Measurements from ENCODE around the gene M6PR. TPM values are rescaled to one million over a fixed set of nuclear protein-coding genes. Genes with fewer than 3 reads are reported as not detected.
A peak's percentile ranks its signal among the peaks of the same experiment; 100 is the strongest.
"Not testable (repeated sequence)": the region's sequence is repeated elsewhere in the genome, so short reads cannot be mapped to it uniquely, and the experiment has no call there.

Gene M6PR
- total and polyA plus RNA-seq, 8 donors = 29.5 to 99.7 (median 54.0) TPM

DNA sequence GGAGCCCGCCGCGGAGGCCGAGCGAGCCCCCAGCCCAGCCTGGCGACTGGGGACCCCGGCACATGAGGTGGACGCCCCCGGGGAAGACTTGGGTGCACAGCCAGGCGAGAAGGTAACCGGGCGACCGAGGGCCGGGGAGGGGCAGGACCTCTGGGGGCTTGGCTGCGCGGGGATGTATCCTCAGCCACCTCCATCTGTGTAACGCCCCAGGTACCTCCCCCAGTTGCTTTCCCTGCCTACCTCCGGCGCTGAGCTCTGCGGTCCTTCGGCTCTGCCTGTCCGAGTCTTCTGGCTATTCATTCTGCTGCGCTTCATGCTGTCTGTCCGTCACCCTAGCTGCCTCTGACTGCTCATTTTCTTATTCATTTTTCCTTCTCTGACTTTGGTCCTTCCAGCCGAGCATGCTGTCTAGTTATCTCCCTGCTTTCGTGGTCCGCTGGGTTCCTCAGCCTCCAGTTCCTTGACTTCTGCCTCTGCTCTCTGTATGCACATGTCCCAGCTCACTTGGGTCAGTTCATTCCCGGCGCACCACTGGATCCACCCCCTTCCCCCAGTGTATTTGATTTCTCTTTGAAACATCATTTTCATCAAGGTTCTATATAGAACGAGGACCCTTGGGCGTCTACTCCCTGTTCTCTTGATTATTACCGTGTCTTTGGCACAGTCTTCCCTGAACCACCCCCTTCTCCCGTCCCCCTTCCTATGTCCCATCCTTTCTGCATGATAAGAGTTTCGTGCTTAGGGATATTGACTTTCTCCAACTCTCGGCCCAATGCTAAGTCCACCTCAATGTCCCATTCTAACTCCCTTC lies 34.5 kb downstream of the M6PR start:
- FAIRE-seq = no peak
- Histone ChIP-seq H3K36me3 (no peaks in the 10 kb centered on the region), H3K9me3 (no peaks in the 10 kb centered on the region), H3K4me3 (peak overlapping the region; percentile 49 to 69 (median 62)), H3K27me3 (no peaks in the 10 kb centered on the region), H3K4me1 (peaks cover 0 to 15% (median 11%) of the 10 kb centered on the region in 3 donors), H3K27ac (peak overlapping the region in 2 of 4 donors; percentile 53 to 73)
- peak; percentile 40 to 83 (median 53) for DNase-seq
- peak; percentile 68 to 83 (median 80) for ATAC-seq
- TF ChIP-seq CTCF (IDR thresholded peaks at IDR 0.05) = no peak
- intact Hi-C loops (cut with DNase I) = no loop called here
- 1% methylated on average over 22 to 29 of the region's 35 CpGs for WGBS, 2 donors

DNA sequence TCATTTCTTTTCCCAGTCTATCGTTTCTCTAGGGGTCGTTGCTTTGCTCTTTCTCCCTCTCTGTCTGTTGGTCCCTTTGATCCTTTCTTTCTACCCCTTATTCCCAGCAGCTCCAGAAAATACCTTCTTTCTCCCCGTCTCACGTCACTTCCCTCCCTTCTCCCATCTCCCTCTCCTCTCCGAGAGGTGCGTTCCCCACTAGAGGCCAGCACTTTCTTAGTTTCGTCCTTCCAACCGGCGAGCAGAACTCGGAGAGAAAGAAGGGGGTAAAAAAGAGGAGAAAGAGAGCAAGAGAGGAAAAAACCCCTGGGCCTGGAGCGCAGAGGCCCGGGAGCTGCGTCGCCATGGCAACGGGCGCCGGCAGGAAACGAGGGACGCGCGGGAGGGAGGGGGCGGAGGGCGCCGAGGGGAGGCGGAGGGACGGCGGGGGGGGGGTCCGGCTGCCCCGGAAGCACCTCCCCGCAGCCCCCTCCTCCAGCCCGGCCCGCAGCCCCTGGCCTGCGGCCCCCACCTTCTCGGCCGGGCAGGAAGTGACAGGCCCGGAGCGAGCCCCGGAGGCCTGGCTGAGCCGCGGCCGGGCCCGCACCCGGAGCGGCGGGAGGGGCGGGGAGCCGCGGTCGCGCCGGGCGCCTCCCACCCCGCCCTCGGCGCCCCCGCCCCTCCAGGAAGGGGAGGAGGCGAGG lies 35.3 kb downstream of the M6PR start, which contains the start of gene PHC1:
Gene PHC1, plus strand, starts transcription at position 477 of the 683 bp plus-strand sequence. CDS start 3,169 bp downstream, outside the sequence.
- Histone ChIP-seq H3K4me3 (peak within 1 kb of the TSS; percentile 49 to 69 (median 62)), H3K27ac (peak within 1 kb of the TSS; percentile 58 to 74 (median 72)), H3K4me1 (peaks cover 0 to 15% (median 11%) of the 10 kb centered on the region in 3 donors)
- peak in 1 of 4 donors; percentile 8 for TF ChIP-seq CTCF (IDR thresholded peaks at IDR 0.05)
- DNase-seq (peak; percentile 77 to 91 (median 84)), ATAC-seq (peak; percentile 82 to 89 (median 86))
- intact Hi-C loops (cut with DNase I); H3K9me3 ChIP-seq; H3K36me3 ChIP-seq; FAIRE-seq; H3K27me3 ChIP-seq: not testable (repeated sequence)
- WGBS, 2 donors = 1% methylated on average over 10 to 31 of the region's 57 CpGs

- TF ChIP-seq CTCF (IDR thresholded peaks at IDR 0.05) = no peak
- ATAC-seq (peak in 3 of 4 donors; percentile 3 to 7 (median 4)), DNase-seq (no peak), FAIRE-seq (no peak)
- 16 to 18% methylated on average over 6 of the region's 6 CpGs for WGBS, 2 donors
- H3K27ac ChIP-seq = peak overlapping the region; percentile 58 to 74 (median 72)
- no peaks in the 10 kb centered on the region for H3K36me3 ChIP-seq
- no peaks in the 10 kb centered on the region for H3K27me3 ChIP-seq
- intact Hi-C loops (cut with DNase I) = no loop called here
- H3K4me3 ChIP-seq = peak overlapping the region; percentile 47 to 69 (median 58)
- H3K4me1 ChIP-seq = peaks cover 0 to 15% (median 11%) of the 10 kb centered on the region in 3 donors
- no peaks in the 10 kb centered on the region for H3K9me3 ChIP-seq
Measured at GRCh38 chr12:8913702-8914032, 35.8 kb downstream of the M6PR start.

- no peak for TF ChIP-seq CTCF (IDR thresholded peaks at IDR 0.05)
- DNase-seq = peak in 3 of 6 donors; percentile 13 to 24 (median 16)
- intact Hi-C loops (cut with DNase I) = no loop called here
- Histone ChIP-seq H3K36me3 (no peaks in the 10 kb centered on the region), H3K27ac (peak overlapping the region in 2 of 4 donors; percentile 73 to 74), H3K27me3 (no peaks in the 10 kb centered on the region), H3K9me3 (no peaks in the 10 kb centered on the region), H3K4me1 (peaks cover 0 to 15% (median 11%) of the 10 kb centered on the region in 3 donors), H3K4me3 (no peak overlapping the region)
- FAIRE-seq = no peak
- peak; percentile 14 to 43 (median 29) for ATAC-seq
- 7 to 8% methylated on average over 9 of the region's 9 CpGs for WGBS, 2 donors
Measured at GRCh38 chr12:8912914-8913313, 36.5 kb downstream of the M6PR start.
